NCI-H187 treated with DMSO at 0.1 percent for 48 hours (cell line): ENCODE measurements around the gene FAM193A.
"Not testable (repeated sequence)": the region's sequence is repeated elsewhere in the genome, so short reads cannot be mapped to it uniquely, and the experiment has no call there.

Experiments used
- DNase-seq: peaks from one replicate; lab custom pipeline; 2025; lab: John Stamatoyannopoulos, UW

Gene FAM193A

GRCh38 chr4:2514944-2515343 is 21.5 kb upstream of the FAM193A start:
- not testable (repeated sequence) for DNase-seq

DNA sequence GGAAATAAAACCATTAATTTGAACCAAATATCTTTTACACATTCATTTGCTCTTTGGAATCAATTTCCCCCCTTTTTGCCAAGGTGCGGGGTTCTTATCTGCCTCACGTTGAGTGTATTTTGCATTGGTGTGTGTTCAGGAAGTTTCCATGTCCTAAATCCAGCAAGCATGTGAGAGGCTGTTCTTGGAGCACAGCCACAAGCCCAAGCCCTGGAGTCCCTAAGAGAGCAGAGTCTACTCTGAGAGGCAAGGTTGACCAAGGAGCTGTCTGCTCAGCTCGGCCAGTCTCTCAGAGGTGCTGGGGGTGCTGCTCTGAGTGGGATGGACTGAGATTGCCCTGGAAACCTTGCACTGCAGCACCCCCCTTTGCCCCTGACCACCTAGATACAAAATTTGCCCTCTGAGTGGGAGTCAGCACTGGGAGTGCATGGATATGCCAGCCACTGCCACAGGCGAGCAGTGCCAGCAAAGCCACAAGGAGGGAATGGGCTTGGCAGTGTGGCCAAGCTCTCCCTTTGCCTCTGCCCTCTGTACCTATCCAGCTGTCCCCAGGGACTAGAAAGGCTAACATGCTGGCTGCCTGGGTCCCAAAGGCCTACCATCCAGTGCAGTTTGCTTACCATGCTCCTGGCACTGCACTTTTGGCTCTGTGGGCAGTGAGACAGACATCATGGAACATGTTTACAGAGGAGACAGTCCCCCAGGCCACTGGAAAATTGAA is 20.5 kb upstream of the FAM193A start:
- DNase-seq: no peak

- DNase-seq: no peak
These were observed 19.8 kb upstream of the FAM193A start for GRCh38 chr4:2516635-2517034.

GRCh38 chr4:2526559-2526958 is 9.9 kb upstream of the FAM193A start:
- no peak for DNase-seq

DNA sequence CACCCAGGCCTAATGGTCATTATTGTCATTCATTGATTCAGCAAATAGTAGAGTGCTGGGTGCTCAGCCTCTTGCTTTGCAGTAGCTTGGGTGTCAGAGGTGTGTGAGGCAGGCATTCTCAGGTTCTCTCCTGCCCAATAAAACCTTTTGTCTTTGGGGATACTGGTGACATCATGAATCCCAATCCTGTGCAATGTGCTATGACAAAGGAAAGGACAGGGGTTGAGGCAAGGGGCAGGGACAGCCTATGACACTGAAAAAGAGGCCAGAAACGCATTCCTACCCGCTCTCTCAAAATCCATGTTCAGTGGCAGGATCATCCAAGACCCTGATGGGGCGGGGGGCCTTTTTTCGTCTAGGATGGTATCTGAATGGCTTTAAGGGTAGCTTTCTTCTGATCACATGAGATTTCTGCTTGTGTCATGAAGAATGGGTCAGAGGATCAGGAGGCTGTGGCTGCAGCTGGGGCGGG is 1.5 kb upstream of the FAM193A start:
- DNase-seq: no peak

GRCh38 chr4:2535376-2536192 is 863 bp upstream of the FAM193A start:
- DNase-seq: no peak

GRCh38 chr4:2537011-2537830 is 774 bp downstream of the FAM193A start:
- no peak for DNase-seq

- DNase-seq: not testable (repeated sequence)
These were observed 7.2 kb downstream of the FAM193A start for GRCh38 chr4:2543580-2544191.

DNA sequence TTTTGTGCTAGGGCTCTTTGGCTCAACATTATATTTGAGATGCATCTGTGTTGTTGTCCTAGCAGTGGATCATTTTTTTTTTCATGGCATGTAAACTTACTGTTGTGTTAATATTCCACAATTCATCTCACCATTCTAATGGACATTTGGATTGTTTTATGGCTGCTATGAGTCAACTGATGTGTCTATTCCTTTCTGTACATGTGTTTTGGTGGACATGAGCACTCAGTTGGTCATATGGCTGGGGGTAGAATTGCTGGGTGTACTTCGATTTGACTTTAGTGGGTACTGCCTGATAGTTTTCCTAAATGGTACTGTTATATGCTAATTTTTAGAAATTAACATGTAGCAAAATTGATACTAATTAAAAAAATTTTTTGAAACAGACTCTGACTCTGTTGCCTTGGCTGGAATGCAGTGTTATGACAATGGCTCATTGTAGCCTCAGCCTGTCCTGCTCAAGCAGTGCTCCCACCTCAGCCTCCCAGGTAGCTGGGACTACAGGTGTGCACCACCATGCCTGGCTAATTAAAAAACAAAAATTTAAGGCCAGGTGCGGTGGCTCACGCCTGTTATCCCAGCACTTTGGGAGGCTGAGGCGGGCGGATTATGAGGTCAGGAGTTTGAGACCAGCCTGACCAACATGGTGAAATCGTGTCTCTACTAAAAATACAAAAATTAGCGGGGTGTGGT is 9.0 kb downstream of the FAM193A start:
- DNase-seq: no peak

GRCh38 chr4:2546286-2546823 is 9.9 kb downstream of the FAM193A start:
- DNase-seq: no peak

DNA sequence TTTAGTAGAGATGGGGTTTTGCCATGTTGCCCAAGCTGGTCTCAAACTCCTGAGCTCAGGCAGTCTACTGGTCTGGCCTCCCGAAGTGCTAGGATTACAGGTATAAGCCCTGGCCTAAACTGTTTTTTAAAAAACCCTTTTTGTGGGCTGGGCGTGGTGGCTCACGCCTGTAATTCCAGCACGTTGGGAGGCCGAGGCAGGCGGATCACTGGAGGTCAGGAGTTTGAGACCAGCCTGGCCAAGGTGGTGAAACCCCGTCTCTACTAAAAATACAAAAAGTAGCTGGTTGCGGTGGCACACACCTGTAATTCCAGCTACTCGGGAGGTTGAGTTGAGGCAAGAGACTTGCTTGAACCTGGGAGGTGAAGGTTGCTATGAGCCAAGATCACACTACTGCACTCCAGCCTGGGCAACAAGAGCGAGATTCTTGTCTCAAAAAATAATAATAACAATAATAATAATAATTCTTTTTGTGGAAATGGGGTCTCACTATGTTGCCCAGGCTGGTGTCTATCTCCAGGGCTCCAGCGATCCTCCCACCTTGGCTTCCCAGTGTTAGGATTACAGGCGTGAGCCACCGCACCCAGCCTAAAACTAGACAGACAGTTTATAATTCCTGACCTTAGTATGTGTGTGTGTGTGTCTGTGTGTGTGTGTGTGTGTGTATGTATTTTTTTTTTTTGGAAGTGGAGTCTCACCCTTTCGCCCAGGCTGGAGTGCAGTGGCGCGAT is 10.7 kb downstream of the FAM193A start:
- DNase-seq: not testable (repeated sequence)

- no peak for DNase-seq
These were observed 14.7 kb downstream of the FAM193A start for GRCh38 chr4:2551118-2551517.

- DNase-seq: no peak
These were observed 16.4 kb downstream of the FAM193A start for GRCh38 chr4:2552806-2553205.

- no peak for DNase-seq
These were observed 21.9 kb downstream of the FAM193A start for GRCh38 chr4:2558301-2558700.

DNA sequence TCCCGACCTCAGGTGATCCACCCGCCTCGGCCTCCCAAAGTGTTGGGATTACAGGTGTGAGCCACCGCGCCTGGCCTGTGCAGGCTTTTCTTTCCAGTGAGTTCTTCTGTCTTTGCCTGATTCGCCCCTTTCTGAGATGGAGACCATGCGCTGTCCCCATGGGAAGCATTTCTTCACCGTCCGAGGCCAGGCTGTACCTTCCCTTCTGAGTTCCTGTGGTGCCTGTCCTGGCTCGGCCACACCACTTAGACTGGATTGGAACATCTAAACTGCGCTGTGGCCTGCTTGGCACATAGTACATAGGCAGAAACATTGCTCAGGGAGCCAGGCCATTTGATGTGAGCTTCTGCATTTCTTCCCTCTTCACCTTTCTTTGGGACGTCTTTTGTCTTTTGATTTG is 23.7 kb downstream of the FAM193A start:
- DNase-seq: no peak

- no peak for DNase-seq
These were observed 29.1 kb downstream of the FAM193A start for GRCh38 chr4:2565533-2565932.

DNA sequence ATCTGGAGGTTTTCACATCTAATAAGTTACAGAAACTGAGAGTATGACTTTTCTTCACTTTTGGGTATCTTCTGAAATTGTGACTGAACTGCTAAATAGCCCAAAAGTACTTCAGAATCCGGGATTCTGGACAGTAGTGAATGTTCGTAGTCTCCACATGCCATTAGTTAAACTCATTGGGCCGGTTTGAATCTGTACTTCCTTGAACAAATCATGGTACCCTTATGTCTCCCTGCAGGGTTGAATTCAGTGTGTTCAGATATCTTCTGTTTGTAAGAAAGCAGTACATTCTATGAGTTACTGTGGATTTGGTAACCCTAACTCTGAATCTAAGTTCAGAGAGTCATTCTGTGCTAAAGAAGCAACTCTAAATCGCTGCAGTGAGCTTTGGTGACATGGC is 33.6 kb downstream of the FAM193A start:
- no peak for DNase-seq

- DNase-seq: no peak
These were observed 34.2 kb downstream of the FAM193A start for GRCh38 chr4:2570551-2571222.

DNA sequence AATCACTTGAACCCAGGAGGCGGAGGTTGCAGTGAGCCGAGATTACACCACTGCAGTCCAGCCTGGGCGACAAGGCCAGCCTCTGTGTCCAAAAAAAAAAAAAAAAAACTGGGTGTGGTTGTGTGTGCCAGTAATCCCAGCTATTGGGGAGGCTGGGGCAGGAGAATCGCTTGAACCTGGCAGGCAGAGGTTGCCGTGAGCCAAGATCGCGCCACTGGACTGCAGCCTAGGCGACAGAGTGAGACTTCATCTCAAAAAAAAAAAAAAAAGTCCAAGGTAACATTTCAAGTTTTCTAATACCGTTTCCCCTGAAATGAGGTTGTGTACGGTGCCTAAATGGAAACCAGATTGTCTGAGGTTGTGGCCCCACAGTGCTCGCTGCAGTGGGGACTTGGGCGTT is 35.6 kb downstream of the FAM193A start:
- no peak for DNase-seq

GRCh38 chr4:2572866-2573265 is 36.4 kb downstream of the FAM193A start:
- DNase-seq: no peak
